BLaER1 treated with 17β-estradiol and CSF1 and Interleukin-3, amounts not matched to agents 10 nM and 100 nM (cell line): ENCODE data around the gene SOX8.
A peak's percentile ranks its signal among the peaks of the same experiment; 100 is the strongest.

ENCODE experiments used
- H3K27ac ChIP-seq, 11 experiments: shearing (Covaris generic); formaldehyde crosslinking; 2 replicates each; pipeline ENCODE4 v1.8.1; 2022
- H3K27me3 ChIP-seq, 11 experiments: shearing (Covaris generic); formaldehyde crosslinking; 2 replicates each; pipeline ENCODE4 v1.8.1; 2022
- H3K36me3 ChIP-seq, 11 experiments: shearing (Covaris generic); formaldehyde crosslinking; 2 replicates each; pipeline ENCODE4 v1.8.1; 2022
- H3K4me1 ChIP-seq, 10 experiments: shearing (Covaris generic); formaldehyde crosslinking; 2 replicates each; pipeline ENCODE4 v1.8.1; 2022
- H3K4me2 ChIP-seq, 11 experiments: shearing (Covaris generic); formaldehyde crosslinking; 2 replicates each; pipeline ENCODE4 v1.8.1; 2022
- H3K4me3 ChIP-seq, 10 experiments: shearing (Covaris generic); formaldehyde crosslinking; 2 replicates each; pipeline ENCODE4 v1.8.1; 2022
- H3K9ac ChIP-seq, 11 experiments: shearing (Covaris generic); formaldehyde crosslinking; 2 replicates each; pipeline ENCODE4 v1.8.1; 2022
- H3K9me3 ChIP-seq, 11 experiments: shearing (Covaris generic); formaldehyde crosslinking; replicated peaks in 1 of 11; 2 replicates each; pipeline ENCODE4 v1.8.1; 2022
- H4K20me1 ChIP-seq, 11 experiments: shearing (Covaris generic); formaldehyde crosslinking; 2 replicates each; pipeline ENCODE4 v1.8.1; 2022
- Cebpa-rat ChIP-seq, 11 experiments: shearing (Covaris generic); IDR thresholded peaks; 2 replicates each; pipeline ENCODE4 v1.8.1; 2022

The SOX8 gene

GRCh38 chr16:991345-991744 lies 9.8 kb downstream of the SOX8 start:
- Histone ChIP-seq H3K4me1 (peaks cover 0 to 11% (median 4%) of the 10 kb centered on the region in 10 experiments; a peak in 10 of 20 replicates), H3K4me2 (no peak overlapping the region), H3K9me3 (no peaks in the 10 kb centered on the region), H3K4me3 (no peak overlapping the region), H3K27me3 (peaks cover 76 to 91% (median 89%) of the 10 kb centered on the region in 11 experiments), H3K9ac (no peak overlapping the region), H3K36me3 (no peaks in the 10 kb centered on the region), H3K27ac (no peak overlapping the region), H4K20me1 (peaks cover 0 to 62% (median 5%) of the 10 kb centered on the region in 11 experiments; a peak in 14 of 22 replicates)
- no peak for TF ChIP-seq Cebpa-rat (IDR thresholded peaks at IDR 0.05)

- no peak overlapping the region for H3K9ac ChIP-seq
- no peak for TF ChIP-seq Cebpa-rat (IDR thresholded peaks at IDR 0.05)
These were observed 10.2 kb downstream of the SOX8 start for GRCh38 chr16:991773-992172.

GRCh38 chr16:993731-994130 lies 12.2 kb downstream of the SOX8 start:
- H3K4me3 ChIP-seq, result no peak overlapping the region
- H3K9me3 ChIP-seq, result no peaks in the 10 kb centered on the region
- peaks cover 84 to 91% (median 89%) of the 10 kb centered on the region in 11 experiments for H3K27me3 ChIP-seq

More at GRCh38 chr16:991773-992172, 10.2 kb downstream of the SOX8 start:
- Histone ChIP-seq H3K36me3 (no peaks in the 10 kb centered on the region), H3K9me3 (no peaks in the 10 kb centered on the region), H3K4me2 (no peak overlapping the region), H3K4me1 (peaks cover 0 to 10% (median 5%) of the 10 kb centered on the region in 10 experiments; a peak in 9 of 20 replicates), H3K27me3 (peaks cover 78 to 91% (median 89%) of the 10 kb centered on the region in 11 experiments), H3K27ac (no peak overlapping the region), H3K4me3 (no peak overlapping the region), H4K20me1 (peaks cover 0 to 62% (median 9%) of the 10 kb centered on the region in 11 experiments; a peak in 15 of 22 replicates)

DNA sequence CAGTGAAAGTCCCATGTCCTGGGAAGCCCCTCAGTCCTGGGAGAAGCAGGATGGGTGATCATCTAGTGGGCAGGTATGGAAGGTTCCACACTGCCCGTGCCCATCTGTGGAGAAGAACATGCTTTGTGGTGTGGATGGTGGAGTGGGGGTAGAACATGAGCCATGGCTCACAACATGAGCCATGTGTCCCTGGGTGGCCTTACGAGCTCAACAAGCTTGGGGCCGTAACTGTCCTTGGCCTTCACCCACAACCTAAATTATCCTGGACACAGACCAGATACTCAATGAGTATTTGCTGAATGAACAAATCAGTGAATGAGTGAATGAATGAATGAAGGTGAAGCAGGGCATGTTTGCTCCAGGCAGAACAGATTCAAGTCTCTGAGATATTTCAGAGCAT lies 13.5 kb downstream of the SOX8 start:
- H3K9ac ChIP-seq, result no peak overlapping the region
- peaks cover 0 to 63% (median 36%) of the 10 kb centered on the region in 11 experiments; a peak in 18 of 22 replicates for H4K20me1 ChIP-seq
- no peak overlapping the region for H3K4me3 ChIP-seq
- peaks cover 86 to 91% (median 89%) of the 10 kb centered on the region in 11 experiments for H3K27me3 ChIP-seq
- H3K36me3 ChIP-seq, result no peaks in the 10 kb centered on the region
- peaks cover 16 to 22% (median 20%) of the 10 kb centered on the region in 10 experiments for H3K4me1 ChIP-seq
- no peak for TF ChIP-seq Cebpa-rat (IDR thresholded peaks at IDR 0.05)
- H3K4me2 ChIP-seq, result no peak overlapping the region
- H3K27ac ChIP-seq, result no peak overlapping the region
- H3K9me3 ChIP-seq, result no peaks in the 10 kb centered on the region

More at GRCh38 chr16:993731-994130, 12.2 kb downstream of the SOX8 start:
- no peak overlapping the region for H3K27ac ChIP-seq
- peaks cover 16 to 24% (median 21%) of the 10 kb centered on the region in 10 experiments for H3K4me1 ChIP-seq
- TF ChIP-seq Cebpa-rat (IDR thresholded peaks at IDR 0.05), result no peak
- H3K4me2 ChIP-seq, result no peak overlapping the region
- H3K36me3 ChIP-seq, result no peaks in the 10 kb centered on the region
- H3K9ac ChIP-seq, result no peak overlapping the region
- H4K20me1 ChIP-seq, result peaks cover 0 to 63% (median 29%) of the 10 kb centered on the region in 11 experiments; a peak in 18 of 22 replicates

GRCh38 chr16:995783-996182 lies 14.2 kb downstream of the SOX8 start:
- peaks cover 16 to 22% (median 20%) of the 10 kb centered on the region in 10 experiments for H3K4me1 ChIP-seq
- H3K27me3 ChIP-seq, result peaks cover 86 to 91% (median 89%) of the 10 kb centered on the region in 11 experiments
- no peaks in the 10 kb centered on the region for H3K36me3 ChIP-seq
- no peak overlapping the region for H3K4me2 ChIP-seq
- no peak overlapping the region for H3K9ac ChIP-seq
- H4K20me1 ChIP-seq, result peaks cover 0 to 63% (median 37%) of the 10 kb centered on the region in 11 experiments; a peak in 18 of 22 replicates
- no peaks in the 10 kb centered on the region for H3K9me3 ChIP-seq
- H3K4me3 ChIP-seq, result no peak overlapping the region
- peak in 4 of 11 experiments; percentile 10 to 46 (median 30); a peak in 2 of 22 replicates for TF ChIP-seq Cebpa-rat (IDR thresholded peaks at IDR 0.05)
- H3K27ac ChIP-seq, result no peak overlapping the region

- TF ChIP-seq Cebpa-rat (IDR thresholded peaks at IDR 0.05), result no peak
- 0 out of 20 replicates have a peak overlapping the region, but pooled peaks of 2 of the 10 experiments have one; percentile 43 to 63 for H3K4me3 ChIP-seq
- peaks cover 89 to 91% (median 90%) of the 10 kb centered on the region in 11 experiments for H3K27me3 ChIP-seq
- peaks cover 0 to 67% (median 42%) of the 10 kb centered on the region in 11 experiments; a peak in 18 of 22 replicates for H4K20me1 ChIP-seq
- peak overlapping the region in 10 of 11 experiments; percentile 77 to 89 (median 84); a peak in 15 of 22 replicates for H3K4me2 ChIP-seq
- peak overlapping the region in 1 of 11 experiments; percentile 44; a peak in 1 of 22 replicates for H3K9ac ChIP-seq
- no peaks in the 10 kb centered on the region for H3K36me3 ChIP-seq
- no peak overlapping the region for H3K27ac ChIP-seq
- H3K4me1 ChIP-seq, result peaks cover 16 to 22% (median 20%) of the 10 kb centered on the region in 10 experiments
- H3K9me3 ChIP-seq, result no peaks in the 10 kb centered on the region
These were observed 15.1 kb downstream of the SOX8 start for GRCh38 chr16:996681-997080.

DNA sequence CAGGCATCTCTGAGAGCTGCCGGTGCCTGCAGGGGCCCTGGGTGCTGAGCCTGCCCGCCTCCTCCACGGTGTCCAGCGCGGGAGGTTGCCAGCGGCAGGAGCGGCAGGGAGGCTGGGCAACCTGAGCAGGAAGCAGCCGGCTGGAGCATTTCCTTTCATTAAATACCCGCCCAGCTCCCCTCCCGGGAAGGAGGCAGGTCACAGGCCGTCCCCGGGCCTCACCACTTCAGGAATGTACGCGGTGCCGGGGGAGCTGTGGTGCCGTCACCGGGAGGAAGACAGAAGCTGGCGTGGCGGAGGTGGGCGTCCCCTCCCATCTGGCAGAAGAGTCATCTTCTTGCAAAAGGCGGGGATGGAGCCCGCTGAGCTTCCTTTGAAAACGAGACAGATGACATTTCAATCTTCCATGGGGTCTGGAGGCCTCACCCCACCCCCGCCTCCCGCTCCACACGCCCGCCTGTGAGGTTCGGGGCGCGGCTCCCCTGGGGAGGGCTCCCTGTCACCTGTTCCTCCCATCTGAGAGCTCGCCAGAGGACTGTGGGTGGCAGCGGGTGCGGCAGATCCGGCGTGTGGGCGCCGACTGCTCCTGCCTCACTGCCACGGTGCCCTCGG lies 16.0 kb downstream of the SOX8 start:
- H3K9me3 ChIP-seq, result no peaks in the 10 kb centered on the region
- peak overlapping the region; percentile 24 to 63 (median 43); a peak in 18 of 20 replicates for H3K4me3 ChIP-seq
- H3K4me1 ChIP-seq, result peaks cover 18 to 24% (median 20%) of the 10 kb centered on the region in 10 experiments
- peaks cover 0 to 72% (median 47%) of the 10 kb centered on the region in 11 experiments; a peak in 18 of 22 replicates for H4K20me1 ChIP-seq
- H3K27ac ChIP-seq, result no peak overlapping the region
- no peaks in the 10 kb centered on the region for H3K36me3 ChIP-seq
- H3K4me2 ChIP-seq, result peak overlapping the region; percentile 77 to 89 (median 84)
- peaks cover 89 to 91% (median 90%) of the 10 kb centered on the region in 11 experiments for H3K27me3 ChIP-seq
- H3K9ac ChIP-seq, result peak overlapping the region in 6 of 11 experiments; percentile 3 to 44 (median 34); a peak in 6 of 22 replicates
- no peak for TF ChIP-seq Cebpa-rat (IDR thresholded peaks at IDR 0.05)

DNA sequence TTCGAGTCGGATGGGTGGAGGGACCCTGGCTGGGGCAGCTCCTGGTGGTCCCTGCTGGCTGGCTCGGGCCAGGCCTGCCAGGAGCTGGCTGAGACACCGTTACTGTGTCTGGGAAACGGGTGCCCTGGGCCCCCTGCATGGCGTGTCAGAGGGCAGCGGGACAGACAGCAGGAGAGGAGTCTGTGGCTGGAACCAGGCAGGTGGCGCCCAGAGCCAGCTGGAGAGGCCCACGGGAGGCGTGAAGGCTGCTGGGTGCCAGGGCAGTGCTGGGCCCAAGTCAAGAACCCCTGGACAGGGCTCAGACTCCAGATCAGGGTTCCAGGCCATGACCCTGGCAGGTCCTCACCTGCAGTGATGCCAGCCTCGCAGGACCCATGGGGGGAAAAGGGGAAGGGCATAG lies 16.6 kb downstream of the SOX8 start:
- peaks cover 89 to 91% (median 90%) of the 10 kb centered on the region in 11 experiments for H3K27me3 ChIP-seq
- H3K9ac ChIP-seq, result peak overlapping the region in 4 of 11 experiments; percentile 2 to 29 (median 5); a peak in 4 of 22 replicates
- H4K20me1 ChIP-seq, result peaks cover 0 to 78% (median 48%) of the 10 kb centered on the region in 11 experiments; a peak in 18 of 22 replicates
- TF ChIP-seq Cebpa-rat (IDR thresholded peaks at IDR 0.05), result no peak
- no peak overlapping the region for H3K27ac ChIP-seq
- H3K4me3 ChIP-seq, result peak overlapping the region in 8 of 10 experiments; percentile 24 to 63 (median 43); a peak in 13 of 20 replicates
- peaks cover 18 to 30% (median 22%) of the 10 kb centered on the region in 10 experiments for H3K4me1 ChIP-seq
- H3K36me3 ChIP-seq, result no peaks in the 10 kb centered on the region
- no peaks in the 10 kb centered on the region for H3K9me3 ChIP-seq
- H3K4me2 ChIP-seq, result peak overlapping the region; percentile 77 to 89 (median 84)

- H3K9ac ChIP-seq, result no peak overlapping the region
- no peaks in the 10 kb centered on the region for H3K9me3 ChIP-seq
- H3K36me3 ChIP-seq, result no peaks in the 10 kb centered on the region
- H3K4me2 ChIP-seq, result peak overlapping the region in 7 of 11 experiments; percentile 81 to 89 (median 84); a peak in 12 of 22 replicates
- peaks cover 0 to 82% (median 52%) of the 10 kb centered on the region in 11 experiments; a peak in 18 of 22 replicates for H4K20me1 ChIP-seq
- no peak overlapping the region for H3K27ac ChIP-seq
- H3K27me3 ChIP-seq, result peaks cover 93 to 94% (median 94%) of the 10 kb centered on the region in 11 experiments
- no peak for TF ChIP-seq Cebpa-rat (IDR thresholded peaks at IDR 0.05)
- H3K4me1 ChIP-seq, result peaks cover 22 to 34% (median 26%) of the 10 kb centered on the region in 10 experiments
- no peak overlapping the region for H3K4me3 ChIP-seq
These were observed 17.0 kb downstream of the SOX8 start for GRCh38 chr16:998615-999014.
